Measurements from ENCODE around the gene CDH1. TPM values are rescaled to one million over a fixed set of nuclear protein-coding genes. Genes with fewer than 3 reads are reported as not detected.
A peak's percentile ranks its signal among the peaks of the same experiment; 100 is the strongest.

The CDH1 gene
- total RNA-seq, 4 donors from 2014 or later = 72.7 to 302 (median 160) TPM

DNA sequence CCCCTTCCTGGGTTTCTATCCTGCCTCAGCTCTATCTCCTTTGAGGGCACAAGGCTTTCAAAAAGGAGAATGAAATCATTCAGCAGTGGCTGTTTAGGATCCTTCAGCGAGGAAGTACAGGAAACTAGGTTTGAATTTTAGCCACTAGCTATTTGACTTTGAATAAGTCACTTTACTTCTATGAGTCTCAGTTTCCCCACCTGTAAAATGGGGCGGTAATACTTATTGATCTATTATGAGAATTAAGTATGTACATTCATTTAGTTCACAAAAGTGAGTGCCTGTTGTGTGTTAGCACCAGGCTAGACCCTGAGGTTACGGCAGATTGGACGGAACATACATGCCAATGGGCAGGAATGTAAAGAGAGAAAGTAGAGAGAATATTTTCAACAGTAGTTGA lies 6.6 kb downstream of the CDH1 start:
- Histone ChIP-seq H3K27ac (peak overlapping the region; percentile 69 to 91 (median 82)), H3K27me3 (peaks cover 0 to under 1% (median 0%) of the 10 kb centered on the region in 4 donors), H3K36me3 (peaks cover 0 to 11% (median 0%) of the 10 kb centered on the region in 3 donors), H3K4me1 (peaks cover 21 to 94% (median 24%) of the 10 kb centered on the region in 3 donors), H3K9me3 (no peaks in the 10 kb centered on the region), H3K4me3 (no peak overlapping the region)
- TF ChIP-seq POLR2A (IDR thresholded peaks at IDR 0.05) = no peak
- TF ChIP-seq, protein P1, sequence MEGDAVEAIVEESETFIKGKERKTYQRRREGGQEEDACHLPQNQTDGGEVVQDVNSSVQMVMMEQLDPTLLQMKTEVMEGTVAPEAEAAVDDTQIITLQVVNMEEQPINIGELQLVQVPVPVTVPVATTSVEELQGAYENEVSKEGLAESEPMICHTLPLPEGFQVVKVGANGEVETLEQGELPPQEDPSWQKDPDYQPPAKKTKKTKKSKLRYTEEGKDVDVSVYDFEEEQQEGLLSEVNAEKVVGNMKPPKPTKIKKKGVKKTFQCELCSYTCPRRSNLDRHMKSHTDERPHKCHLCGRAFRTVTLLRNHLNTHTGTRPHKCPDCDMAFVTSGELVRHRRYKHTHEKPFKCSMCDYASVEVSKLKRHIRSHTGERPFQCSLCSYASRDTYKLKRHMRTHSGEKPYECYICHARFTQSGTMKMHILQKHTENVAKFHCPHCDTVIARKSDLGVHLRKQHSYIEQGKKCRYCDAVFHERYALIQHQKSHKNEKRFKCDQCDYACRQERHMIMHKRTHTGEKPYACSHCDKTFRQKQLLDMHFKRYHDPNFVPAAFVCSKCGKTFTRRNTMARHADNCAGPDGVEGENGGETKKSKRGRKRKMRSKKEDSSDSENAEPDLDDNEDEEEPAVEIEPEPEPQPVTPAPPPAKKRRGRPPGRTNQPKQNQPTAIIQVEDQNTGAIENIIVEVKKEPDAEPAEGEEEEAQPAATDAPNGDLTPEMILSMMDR (IDR thresholded peaks at IDR 0.05) = no peak
- DNase-seq = no peak
- intact Hi-C loops (cut with DNase I) = no loop called here
- WGBS, 2 donors = 70 to 94% methylated on average over 4 of the region's 4 CpGs

DNA sequence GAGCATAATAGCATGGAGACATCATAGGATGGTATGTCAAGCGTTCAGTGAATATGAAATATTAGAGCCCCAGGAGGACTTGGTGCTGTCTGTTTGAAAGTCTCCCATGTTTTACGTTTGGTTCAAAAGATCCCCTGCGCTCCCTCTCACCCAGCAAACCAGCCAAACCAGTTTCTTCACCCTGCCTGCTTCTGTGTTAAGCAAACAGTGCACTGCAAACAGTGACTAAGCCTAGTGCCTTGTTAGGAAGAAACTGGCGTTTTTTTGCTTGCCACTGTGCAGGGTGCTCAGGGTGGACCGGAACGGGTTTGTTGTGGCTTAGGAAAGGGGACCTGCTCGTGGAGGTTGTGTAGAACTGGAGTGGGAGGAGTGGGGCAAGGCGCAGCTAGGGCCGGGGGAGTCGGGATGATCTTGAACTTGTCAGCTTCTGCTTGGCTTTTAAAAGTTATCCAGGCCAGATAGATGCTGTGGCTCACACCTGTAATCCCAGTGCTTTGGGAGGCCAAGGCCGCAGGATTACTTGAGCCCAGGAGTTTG lies 7.7 kb downstream of the CDH1 start:
- TF ChIP-seq POLR2A (IDR thresholded peaks at IDR 0.05) = no peak
- TF ChIP-seq, protein P1 (IDR thresholded peaks at IDR 0.05) = no peak
- DNase-seq = no peak
- Histone ChIP-seq H3K4me1 (peaks cover 21 to 82% (median 21%) of the 10 kb centered on the region in 3 donors), H3K4me3 (peak overlapping the region in 2 of 4 donors; percentile 15 to 28), H3K27ac (peak overlapping the region; percentile 69 to 91 (median 82)), H3K9me3 (no peaks in the 10 kb centered on the region), H3K36me3 (peaks cover 0 to 19% (median 0%) of the 10 kb centered on the region in 3 donors), H3K27me3 (no peaks in the 10 kb centered on the region)
- intact Hi-C loops (cut with DNase I) = no loop called here
- WGBS, 2 donors = 45% methylated on average over 10 to 11 of the region's 11 CpGs

DNA sequence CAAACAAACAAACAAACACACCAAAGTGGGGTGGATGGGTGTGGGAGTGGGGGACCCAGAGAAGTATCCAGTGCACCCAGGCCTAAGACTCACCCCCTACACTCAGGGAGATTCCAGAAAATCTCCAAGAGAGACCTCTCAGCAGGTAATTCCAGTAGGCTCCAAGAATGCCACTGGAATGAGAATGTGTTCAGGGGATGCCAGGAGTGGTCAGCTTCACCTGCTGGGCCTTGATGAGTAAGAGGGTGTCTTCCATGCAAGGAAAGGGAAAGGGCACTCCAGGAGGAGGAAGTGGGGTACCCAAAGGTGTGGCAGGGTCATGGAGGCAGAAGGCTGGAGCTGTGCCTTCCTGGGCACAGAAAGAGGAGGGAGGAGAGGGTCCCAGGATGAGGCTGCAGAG lies 9.9 kb downstream of the CDH1 start:
- H3K27ac ChIP-seq = peak overlapping the region in 2 of 4 donors; percentile 5 to 91
- DNase-seq = no peak
- H3K4me1 ChIP-seq = peaks cover 11 to 69% (median 21%) of the 10 kb centered on the region in 3 donors
- TF ChIP-seq, protein P1 (IDR thresholded peaks at IDR 0.05) = no peak
- no peak for TF ChIP-seq POLR2A (IDR thresholded peaks at IDR 0.05)
- no peak overlapping the region for H3K4me3 ChIP-seq
- peaks cover 0 to 23% (median 0%) of the 10 kb centered on the region in 3 donors for H3K36me3 ChIP-seq
- H3K9me3 ChIP-seq = no peaks in the 10 kb centered on the region
- H3K27me3 ChIP-seq = no peaks in the 10 kb centered on the region
- intact Hi-C loops (cut with DNase I) = no loop called here

DNA sequence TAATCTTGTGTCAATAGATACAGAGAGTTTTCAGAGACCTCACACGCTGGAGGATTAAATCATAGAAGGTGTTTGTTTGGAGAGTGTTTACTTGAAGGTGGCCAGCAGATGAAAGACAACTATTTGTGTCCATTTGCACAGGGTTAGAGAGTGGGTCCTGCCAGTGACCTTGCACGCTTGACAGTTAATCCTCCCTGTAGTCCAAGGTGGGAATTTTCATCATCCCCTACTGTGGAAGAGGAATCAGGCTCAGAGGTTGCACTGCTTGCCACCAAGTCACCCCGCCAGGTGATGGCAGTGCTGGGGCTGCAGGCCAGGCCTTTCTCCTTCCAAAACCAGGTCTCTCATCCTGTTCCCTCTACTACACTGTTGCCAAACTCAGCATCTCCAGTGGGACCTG lies 12.3 kb downstream of the CDH1 start:
- H3K9me3 ChIP-seq = no peaks in the 10 kb centered on the region
- no peak overlapping the region for H3K4me3 ChIP-seq
- H3K27ac ChIP-seq = peak overlapping the region in 2 of 4 donors; percentile 7 to 25
- 78 to 82% methylated on average over 3 of the region's 3 CpGs for WGBS, 2 donors
- DNase-seq = no peak
- H3K4me1 ChIP-seq = peaks cover 6 to 69% (median 6%) of the 10 kb centered on the region in 3 donors
- H3K27me3 ChIP-seq = no peaks in the 10 kb centered on the region
- peaks cover 0 to 23% (median 0%) of the 10 kb centered on the region in 3 donors for H3K36me3 ChIP-seq
- intact Hi-C loops (cut with DNase I) = no loop called here
- TF ChIP-seq, protein P1 (IDR thresholded peaks at IDR 0.05) = no peak
- no peak for TF ChIP-seq POLR2A (IDR thresholded peaks at IDR 0.05)

DNA sequence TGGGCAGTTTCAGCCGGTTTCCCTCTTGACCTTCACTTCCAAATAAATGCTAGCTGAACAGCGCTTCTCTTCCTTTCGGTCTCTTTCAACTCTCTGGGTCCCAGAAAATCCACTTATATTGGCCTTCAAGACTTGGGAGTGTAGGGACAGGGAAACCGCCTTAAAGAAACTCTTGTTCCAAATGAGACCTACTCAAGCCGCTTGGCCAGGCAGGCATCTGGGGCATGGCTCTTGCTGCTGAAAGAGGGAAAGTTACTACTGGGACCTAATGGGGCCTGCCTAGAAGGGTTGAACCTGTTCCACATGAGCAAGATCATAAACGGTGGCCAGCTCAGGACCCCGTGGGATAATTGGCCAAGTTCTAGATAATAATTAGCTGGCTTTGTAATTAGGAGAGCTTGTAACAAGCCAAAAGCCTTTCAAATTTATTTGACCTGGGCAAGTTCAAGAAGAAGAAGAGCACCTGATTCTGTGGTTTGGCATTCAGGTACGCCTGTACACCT lies 13.2 kb downstream of the CDH1 start:
- TF ChIP-seq POLR2A (IDR thresholded peaks at IDR 0.05) = no peak
- TF ChIP-seq, protein P1 (IDR thresholded peaks at IDR 0.05) = no peak
- no peak overlapping the region for H3K4me3 ChIP-seq
- no peak for DNase-seq
- WGBS, 2 donors = 70 to 77% methylated on average over 7 to 8 of the region's 8 CpGs
- no peaks in the 10 kb centered on the region for H3K9me3 ChIP-seq
- peak overlapping the region in 1 of 4 donors; percentile 6 for H3K27ac ChIP-seq
- intact Hi-C loops (cut with DNase I) = no loop called here
- H3K4me1 ChIP-seq = peaks cover 5 to 69% (median 8%) of the 10 kb centered on the region in 3 donors
- peaks cover 0 to 23% (median 0%) of the 10 kb centered on the region in 3 donors for H3K36me3 ChIP-seq
- no peaks in the 10 kb centered on the region for H3K27me3 ChIP-seq
